Right lobe of liver (tissue), 6 donors: ENCODE data around the gene DCANP1. TPM values are rescaled to one million over a fixed set of nuclear protein-coding genes. Genes with fewer than 3 reads are reported as not detected.

Source experiments
- ATAC-seq, 4 donors: fragments of 200-7000 bp; cut with Tn5 transposase; one replicate each; pipeline ENCODE4 v1.9.1; 2020; ENCODE audit warnings: mild to moderate bottlenecking in 4 of 4, moderate library complexity in 4 of 4
- DNase-seq, 3 donors: peaks; one replicate each; pipeline ENCODE4 v3.0.0-alpha.2; 2020
- H3K27ac ChIP-seq, 3 donors: fragments of 200-600 bp; one replicate each; pipeline ENCODE4 v1.8.0; 2022
- H3K27me3 ChIP-seq, 2 donors: fragments of 200-600 bp; one replicate each; pipeline ENCODE4 v1.8.0; 2022
- H3K36me3 ChIP-seq, 4 donors: fragments of 200-600 bp; sonication (generic) in 1 of 4; one replicate each; pipeline versions ENCODE4 v1.5.1 to v1.8.0; 2017 to 2022; ENCODE audit warnings: control low read depth in 1 of 4
- H3K4me1 ChIP-seq, 4 donors: fragments of 200-600 bp; sonication (generic) in 1 of 4; one replicate each; pipeline versions ENCODE4 v1.5.1 to v1.8.0; 2017 to 2022; ENCODE audit warnings: control low read depth in 1 of 4
- H3K4me3 ChIP-seq, 3 donors: fragments of 200-600 bp; one replicate each; pipeline ENCODE4 v1.8.0; 2022
- H3K9me3 ChIP-seq, 4 donors: fragments of 200-600 bp; sonication (generic) in 1 of 4; one replicate each; pipeline versions ENCODE4 v1.5.1 to v1.8.0; 2017 to 2022; ENCODE audit warnings: control low read depth in 1 of 4
- CTCF ChIP-seq, 4 donors: fragments of 200-600 bp in 3 of 4; fragments of 450-650 bp in 1 of 4; IDR thresholded peaks; one replicate each; pipeline versions ENCODE4 v1.5.1 to v1.8.0; 2016 to 2022; ENCODE audit warnings: antibody characterized with exemption in 4 of 4, mild to moderate bottlenecking in 2 of 4
- POLR2A ChIP-seq: fragments of 450-650 bp; IDR thresholded peaks from one replicate; pipeline ENCODE4 v1.6.1; 2017; ENCODE audit warnings: antibody characterized with exemption, mild to moderate bottlenecking
- whole genome bisulfite sequencing: methylation state at CpG from one replicate; pipeline ENCODE4 v1.1.6; 2018; ENCODE audit warnings: low coverage, low lambda C conversion rate; ENCODE audit not compliant: insufficient coverage; ENCODE audit errors: missing lambda C conversion rate; 5-methylcytosine and 5-hydroxymethylcytosine counted together
- intact Hi-C, 2 donors: fragments of 100-400 bp; cut with DNase I; formaldehyde crosslinking; loops; one replicate each; pipeline versions ENCODE4 v1.11.2 to v1.14.1; 2022
- total RNA-seq, 6 experiments: library from RNA; depleted of rRNA in 2 of 6; stranded (reverse); fragments of >200 nt in 2 of 6; fragmentation: NEBNext Ultra II Directional in 3 of 6; extraction: Animal tissue kit (Norgen Biotek cat#: 25700) in 3 of 6; gene quantifications; one replicate each; pipeline versions ENCODE4 v1.1.0 to v1.2.4, GENCODE V29; 2016 to 2023
- donor health status: DM: no; HTN: yes; CAD: no.
- donor health status: DM: no; HTN: no; CAD: no.
- donor health status: DM: no; HTN: no; CAD: no.
- donor health status: DM: no; HTN: yes; CAD: no.
- donor health status: DM: no; HTN: yes; CAD: no.

Gene DCANP1
- total RNA-seq, 6 experiments from 2014 or later = not detected

GRCh38 chr5:135450952-135451351 lies 3.8 kb upstream of the DCANP1 start:
- no peak for ATAC-seq

GRCh38 chr5:135450336-135450735 lies 3.2 kb upstream of the DCANP1 start:
- Histone ChIP-seq H3K4me3 (no peak overlapping the region), H3K27ac (no peak overlapping the region), H3K9me3 (no peaks in the 10 kb centered on the region), H3K4me1 (no peaks in the 10 kb centered on the region), H3K36me3 (no peaks in the 10 kb centered on the region), H3K27me3 (no peaks in the 10 kb centered on the region)
- ATAC-seq = no peak
- DNase-seq = no peak
- WGBS = no CpG with 5 or more reads among the region's 3 CpGs
- TF ChIP-seq POLR2A (no peak), CTCF (IDR thresholded peaks at IDR 0.05) (no peak)
- intact Hi-C loops = no loop called here

More at GRCh38 chr5:135450952-135451351, 3.8 kb upstream of the DCANP1 start:
- no peaks in the 10 kb centered on the region for H3K9me3 ChIP-seq
- H3K36me3 ChIP-seq = no peaks in the 10 kb centered on the region
- no peaks in the 10 kb centered on the region for H3K27me3 ChIP-seq
- no peak for DNase-seq
- intact Hi-C loops = no loop called here
- H3K27ac ChIP-seq = no peak overlapping the region
- H3K4me3 ChIP-seq = no peak overlapping the region
- TF ChIP-seq CTCF (IDR thresholded peaks at IDR 0.05) (no peak), POLR2A (no peak)
- H3K4me1 ChIP-seq = no peaks in the 10 kb centered on the region
- WGBS = no CpG with 5 or more reads among the region's 2 CpGs

DNA sequence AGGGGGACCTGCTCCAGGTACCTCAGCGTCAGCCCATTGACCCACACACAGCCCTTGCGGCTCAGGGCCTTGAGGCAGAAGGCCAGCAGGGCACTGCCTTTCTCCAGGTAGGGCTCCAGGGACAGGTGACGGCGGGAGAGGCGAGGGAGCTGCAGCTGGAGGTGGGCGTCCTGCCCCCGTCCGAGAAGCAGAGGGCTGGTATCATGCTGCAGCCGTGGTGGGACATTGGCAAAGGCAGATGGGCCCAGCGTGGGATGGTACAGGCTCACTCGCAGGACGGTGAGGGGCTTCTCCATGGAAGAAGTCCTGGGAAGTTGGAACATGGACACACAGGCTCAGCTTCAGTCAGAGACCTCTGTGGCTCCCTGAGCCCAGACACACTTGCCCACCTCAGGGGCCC lies 2.5 kb upstream of the DCANP1 start:
- Histone ChIP-seq H3K27ac (no peak overlapping the region), H3K27me3 (no peaks in the 10 kb centered on the region), H3K4me1 (no peaks in the 10 kb centered on the region), H3K36me3 (no peaks in the 10 kb centered on the region), H3K9me3 (no peaks in the 10 kb centered on the region), H3K4me3 (no peak overlapping the region)
- no CpG with 5 or more reads among the region's 12 CpGs for WGBS
- no peak for ATAC-seq
- no peak for TF ChIP-seq POLR2A
- no peak for TF ChIP-seq CTCF (IDR thresholded peaks at IDR 0.05)
- intact Hi-C loops = no loop called here
- DNase-seq = no peak

DNA sequence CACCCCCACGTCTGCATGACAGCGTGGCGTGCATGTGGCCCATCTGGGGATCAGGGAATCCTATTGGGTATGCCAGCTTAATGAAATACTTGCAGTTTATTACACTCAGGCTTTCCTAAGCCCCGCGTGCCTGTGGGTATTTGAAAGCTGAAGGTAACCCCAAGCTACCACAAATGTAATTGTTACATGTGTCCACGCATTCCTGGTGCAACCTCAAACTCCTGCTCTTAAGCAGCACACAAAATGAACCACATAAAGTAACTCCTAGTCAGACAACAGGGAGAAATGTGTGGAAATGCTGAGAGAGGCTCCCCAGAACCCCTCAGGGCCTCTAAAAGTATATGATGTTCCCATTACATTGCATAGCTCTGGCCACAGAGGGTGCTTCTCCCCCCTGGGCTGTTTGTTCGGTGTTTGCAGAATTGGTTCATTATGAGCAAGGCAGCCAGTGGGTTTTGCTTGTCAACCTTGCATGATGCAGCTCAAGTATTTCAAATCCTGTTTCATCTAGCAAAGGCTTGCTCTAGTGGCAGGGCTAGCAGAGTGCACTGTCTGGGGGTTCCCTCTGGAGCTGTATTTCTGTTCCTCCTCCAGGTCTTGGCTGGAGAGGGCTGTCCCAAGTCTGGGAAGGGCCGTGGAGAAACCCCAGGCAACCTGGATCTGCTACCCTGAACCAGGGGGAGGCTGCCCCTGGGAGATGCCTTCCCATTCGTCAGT lies 1.8 kb upstream of the DCANP1 start:
- TF ChIP-seq CTCF (IDR thresholded peaks at IDR 0.05) (no peak), POLR2A (no peak)
- DNase-seq (no peak), ATAC-seq (no peak)
- H3K9me3 ChIP-seq = no peaks in the 10 kb centered on the region
- H3K27me3 ChIP-seq = no peaks in the 10 kb centered on the region
- intact Hi-C loops = no loop called here
- WGBS = 66% methylated on average over 3 of the region's 9 CpGs
- no peaks in the 10 kb centered on the region for H3K4me1 ChIP-seq
- no peak overlapping the region for H3K27ac ChIP-seq
- no peak overlapping the region for H3K4me3 ChIP-seq
- H3K36me3 ChIP-seq = no peaks in the 10 kb centered on the region
